Upper lobe of right lung (tissue), 1 donor: ENCODE results near the gene CHST7. TPM values are rescaled to one million over a fixed set of nuclear protein-coding genes. Genes with fewer than 3 reads are reported as not detected.

ENCODE experiments used
- ATAC-seq: fragments of 200-7000 bp; cut with Tn5 transposase; one replicate; pipeline ENCODE4 v1.9.1; 2020; ENCODE audit warnings: mild to moderate bottlenecking, moderate library complexity
- DNase-seq: peaks from one replicate; pipeline ENCODE4 v3.0.0-alpha.2; 2020
- H3K27ac ChIP-seq: fragments of 200-600 bp; one replicate; pipeline ENCODE4 v1.8.0; 2022
- H3K27me3 ChIP-seq: fragments of 200-600 bp; one replicate; pipeline ENCODE4 v1.8.0; 2022; ENCODE audit warnings: mild to moderate bottlenecking
- H3K36me3 ChIP-seq: fragments of 200-600 bp; one replicate; pipeline ENCODE4 v1.8.0; 2022
- H3K4me1 ChIP-seq: fragments of 200-600 bp; one replicate; pipeline ENCODE4 v1.8.0; 2022
- H3K4me3 ChIP-seq: fragments of 200-600 bp; one replicate; pipeline ENCODE4 v1.8.0; 2022; ENCODE audit warnings: mild to moderate bottlenecking
- H3K9me3 ChIP-seq: fragments of 200-600 bp; one replicate; pipeline ENCODE4 v1.8.0; 2022
- CTCF ChIP-seq: fragments of 200-600 bp; IDR thresholded peaks from one replicate; pipeline ENCODE4 v1.8.0; 2022; ENCODE audit warnings: antibody characterized with exemption
- intact Hi-C: fragments of 100-400 bp; cut with DNase I; formaldehyde crosslinking; loops from one replicate; pipeline ENCODE4 v1.11.0; 2022
- total RNA-seq: library from RNA; stranded (reverse); fragmentation: NEBNext Ultra II Directional; extraction: Animal tissue kit (Norgen Biotek cat#: 25700); gene quantifications from one replicate; pipeline ENCODE4 v1.2.1, GENCODE V29; 2021
- donor health status: DM: no; HTN: yes; CAD: no; lungs with severe emphysema.

CHST7 gene
- total RNA-seq, 1 donor from 2014 or later = 7.5 TPM

- Histone ChIP-seq H3K27ac (no peak overlapping the region), H3K4me3 (no peak overlapping the region), H3K36me3 (no peaks in the 10 kb centered on the region), H3K27me3 (no peaks in the 10 kb centered on the region), H3K9me3 (no peaks in the 10 kb centered on the region), H3K4me1 (no peaks in the 10 kb centered on the region)
- DNase-seq (no peak), ATAC-seq (peak; percentile 32)
- intact Hi-C loops = no loop called here
- peak; percentile 39 for TF ChIP-seq CTCF
Measured at GRCh38 chrX:46554942-46555341, 18.6 kb upstream of the CHST7 start.

GRCh38 chrX:46559062-46559461 is 14.5 kb upstream of the CHST7 start:
- TF ChIP-seq CTCF = no peak
- Histone ChIP-seq H3K9me3 (no peaks in the 10 kb centered on the region), H3K36me3 (no peaks in the 10 kb centered on the region), H3K4me1 (no peaks in the 10 kb centered on the region), H3K27ac (no peak overlapping the region), H3K27me3 (no peaks in the 10 kb centered on the region), H3K4me3 (no peak overlapping the region)
- no peak for DNase-seq
- intact Hi-C loops = no loop called here
- ATAC-seq = no peak

GRCh38 chrX:46561824-46562657 is 11.5 kb upstream of the CHST7 start:
- H3K36me3 ChIP-seq = no peaks in the 10 kb centered on the region
- DNase-seq = no peak
- no peaks in the 10 kb centered on the region for H3K27me3 ChIP-seq
- no peaks in the 10 kb centered on the region for H3K9me3 ChIP-seq
- H3K27ac ChIP-seq = no peak overlapping the region
- no peaks in the 10 kb centered on the region for H3K4me1 ChIP-seq
- intact Hi-C loops = no loop called here
- ATAC-seq = peak; percentile 72
- no peak for TF ChIP-seq CTCF
- H3K4me3 ChIP-seq = no peak overlapping the region

GRCh38 chrX:46567388-46567787 is 6.2 kb upstream of the CHST7 start:
- H3K27ac ChIP-seq = no peak overlapping the region
- no peak overlapping the region for H3K4me3 ChIP-seq
- H3K4me1 ChIP-seq = no peaks in the 10 kb centered on the region
- no peaks in the 10 kb centered on the region for H3K36me3 ChIP-seq
- intact Hi-C loops = no loop called here
- ATAC-seq (no peak), DNase-seq (no peak)
- H3K27me3 ChIP-seq = no peaks in the 10 kb centered on the region
- H3K9me3 ChIP-seq = no peaks in the 10 kb centered on the region
- TF ChIP-seq CTCF = no peak

- no peaks in the 10 kb centered on the region for H3K9me3 ChIP-seq
- ATAC-seq = no peak
- no peak overlapping the region for H3K4me3 ChIP-seq
- TF ChIP-seq CTCF = no peak
- no peak for DNase-seq
- H3K27me3 ChIP-seq = no peaks in the 10 kb centered on the region
- H3K4me1 ChIP-seq = no peaks in the 10 kb centered on the region
- no peak overlapping the region for H3K27ac ChIP-seq
- no peaks in the 10 kb centered on the region for H3K36me3 ChIP-seq
- intact Hi-C loops = loop anchor here (10.0 kb wide), 1 partner anchor 75 kb away; no protein-coding TSS in a partner anchor
Measured at GRCh38 chrX:46569621-46570020, 3.9 kb upstream of the CHST7 start.
